PFSK-1 (cell line): ENCODE data around the gene SNX30.

ENCODE experiments used
- POLR2AphosphoS5 ChIP-seq: IDR thresholded peaks from 2 replicates; pipeline ENCODE4 v1.6.1; 2012; ENCODE audit warnings: low read depth, mild to moderate bottlenecking, control low read depth, low read length, moderate library complexity
- SIN3A ChIP-seq: IDR thresholded peaks from 2 replicates; pipeline ENCODE4 v1.6.1; 2012; ENCODE audit warnings: mild to moderate bottlenecking, low read length, moderate library complexity, borderline replicate concordance; ENCODE audit not compliant: insufficient read depth

DNA sequence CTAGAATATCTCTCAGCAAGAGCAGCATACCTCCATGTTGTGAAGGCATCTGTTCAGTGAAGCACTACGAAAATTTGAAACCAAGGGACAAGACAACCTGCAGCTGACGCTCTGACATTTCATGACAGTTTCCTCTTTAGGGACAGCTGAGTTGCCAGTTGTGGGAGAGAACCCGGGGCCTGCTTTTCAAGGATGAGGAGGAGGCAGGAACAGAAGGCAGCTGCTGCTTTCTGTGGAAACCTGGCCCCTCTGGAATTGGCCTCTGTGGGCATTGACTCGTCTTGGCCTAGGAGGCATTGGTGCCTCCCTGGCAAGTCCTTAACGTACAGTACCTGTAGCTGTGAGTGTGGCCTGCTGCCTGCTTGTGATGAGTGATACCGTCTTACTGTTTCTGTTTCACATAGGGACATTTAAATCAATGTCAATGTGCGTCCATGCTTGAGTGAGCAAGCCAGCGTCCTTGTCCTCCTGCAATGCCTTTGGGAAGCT, 118.5 kb downstream of the SNX30 start:
- no peak for TF ChIP-seq SIN3A
- TF ChIP-seq POLR2AphosphoS5: no peak
